ENCODE data around the gene ENGASE.

DNA sequence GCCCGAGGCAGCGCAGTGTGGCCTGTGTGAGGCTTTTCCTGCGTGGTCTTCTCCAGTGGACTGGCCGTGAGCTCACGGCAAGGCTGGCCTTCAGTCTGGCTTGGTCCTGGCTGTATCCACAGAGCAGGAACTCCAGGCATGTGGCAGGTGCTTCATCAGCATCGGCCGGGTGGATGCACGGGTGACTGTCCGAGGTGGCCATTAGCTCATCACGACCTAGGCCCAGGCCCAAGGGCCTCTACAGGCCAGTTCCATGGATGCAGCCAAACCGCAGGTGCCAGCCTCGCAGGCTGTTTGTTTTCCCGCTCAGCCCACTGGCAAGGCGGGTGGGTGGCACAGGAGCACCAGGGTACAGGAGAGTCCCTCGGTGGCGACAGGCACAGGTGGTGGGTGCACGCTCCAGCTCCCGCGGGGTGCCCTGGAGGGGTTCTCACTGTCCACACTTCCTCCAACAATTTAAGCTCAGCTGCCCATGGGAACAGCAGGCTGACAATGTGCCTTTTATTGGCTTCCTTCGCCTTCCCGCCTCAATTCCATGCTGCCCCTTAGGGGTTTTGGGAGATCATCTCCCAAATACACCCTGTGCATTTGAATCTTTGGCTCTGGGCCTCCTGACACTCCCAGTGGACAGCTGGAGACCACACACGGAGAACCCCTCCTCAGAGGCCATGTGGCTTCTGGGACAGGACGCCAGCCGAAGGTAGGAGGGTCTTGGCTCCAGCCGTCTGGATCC, 33.0 kb downstream of the ENGASE start:
- TF ChIP-seq, protein P1, sequence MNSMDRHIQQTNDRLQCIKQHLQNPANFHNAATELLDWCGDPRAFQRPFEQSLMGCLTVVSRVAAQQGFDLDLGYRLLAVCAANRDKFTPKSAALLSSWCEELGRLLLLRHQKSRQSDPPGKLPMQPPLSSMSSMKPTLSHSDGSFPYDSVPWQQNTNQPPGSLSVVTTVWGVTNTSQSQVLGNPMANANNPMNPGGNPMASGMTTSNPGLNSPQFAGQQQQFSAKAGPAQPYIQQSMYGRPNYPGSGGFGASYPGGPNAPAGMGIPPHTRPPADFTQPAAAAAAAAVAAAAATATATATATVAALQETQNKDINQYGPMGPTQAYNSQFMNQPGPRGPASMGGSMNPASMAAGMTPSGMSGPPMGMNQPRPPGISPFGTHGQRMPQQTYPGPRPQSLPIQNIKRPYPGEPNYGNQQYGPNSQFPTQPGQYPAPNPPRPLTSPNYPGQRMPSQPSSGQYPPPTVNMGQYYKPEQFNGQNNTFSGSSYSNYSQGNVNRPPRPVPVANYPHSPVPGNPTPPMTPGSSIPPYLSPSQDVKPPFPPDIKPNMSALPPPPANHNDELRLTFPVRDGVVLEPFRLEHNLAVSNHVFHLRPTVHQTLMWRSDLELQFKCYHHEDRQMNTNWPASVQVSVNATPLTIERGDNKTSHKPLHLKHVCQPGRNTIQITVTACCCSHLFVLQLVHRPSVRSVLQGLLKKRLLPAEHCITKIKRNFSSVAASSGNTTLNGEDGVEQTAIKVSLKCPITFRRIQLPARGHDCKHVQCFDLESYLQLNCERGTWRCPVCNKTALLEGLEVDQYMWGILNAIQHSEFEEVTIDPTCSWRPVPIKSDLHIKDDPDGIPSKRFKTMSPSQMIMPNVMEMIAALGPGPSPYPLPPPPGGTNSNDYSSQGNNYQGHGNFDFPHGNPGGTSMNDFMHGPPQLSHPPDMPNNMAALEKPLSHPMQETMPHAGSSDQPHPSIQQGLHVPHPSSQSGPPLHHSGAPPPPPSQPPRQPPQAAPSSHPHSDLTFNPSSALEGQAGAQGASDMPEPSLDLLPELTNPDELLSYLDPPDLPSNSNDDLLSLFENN (IDR thresholded peaks at IDR 0.05; ENCODE audit: low read depth in 2 of 2, low read length in 2 of 2), result no peak
- no peak for TF ChIP-seq KAT8 (IDR thresholded peaks at IDR 0.05; ENCODE audit: low read depth)
- TF ChIP-seq GATAD2A (IDR thresholded peaks at IDR 0.05), result no peak
- TF ChIP-seq NR2C2 (CRISPR knock-in tag; IDR thresholded peaks at IDR 0.05), result no peak
- TF ChIP-seq NR2C2 (tag; IDR thresholded peaks at IDR 0.05), result no peak
